Measurements from ENCODE around the gene SLC36A1. TPM values are rescaled to one million over a fixed set of nuclear protein-coding genes. Genes with fewer than 3 reads are reported as not detected.

Gene SLC36A1
- total RNA-seq, 6 donors from 2014 or later, result 9.5 to 49.2 (median 12.9) TPM

DNA sequence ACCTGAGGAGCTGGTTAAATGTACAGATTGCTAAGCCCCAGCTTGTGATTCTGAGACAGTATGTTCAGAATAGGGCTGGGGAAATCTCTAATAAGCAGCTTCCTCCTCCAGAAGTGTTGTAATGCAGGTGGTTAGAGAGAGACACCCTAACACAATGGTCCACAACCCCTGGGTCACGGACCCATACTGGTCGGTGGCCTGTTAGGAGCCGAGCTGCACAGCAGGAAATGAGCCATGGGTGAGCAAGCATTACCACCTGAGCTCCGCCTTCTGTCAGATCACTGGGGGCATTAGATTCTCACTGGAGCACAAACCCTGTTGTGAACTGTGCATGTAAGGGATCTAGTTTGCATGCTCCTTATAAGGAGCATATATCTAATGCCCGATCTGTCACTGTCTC, 61.8 kb downstream of the SLC36A1 start:
- Histone ChIP-seq H3K4me3 (no peak overlapping the region), H3K9me3 (no peaks in the 10 kb centered on the region), H3K36me3 (no peaks in the 10 kb centered on the region), H3K27ac (no peak overlapping the region), H3K27me3 (no peaks in the 10 kb centered on the region), H3K4me1 (no peaks in the 10 kb centered on the region)
- WGBS, 2 donors, result 72 to 85% methylated on average over 2 to 5 of the region's 5 CpGs
- TF ChIP-seq CTCF (IDR thresholded peaks at IDR 0.05), result no peak
- no peak for ATAC-seq (ENCODE audit: low FRiP score in 2 of 2)
- no peak for DNase-seq

DNA sequence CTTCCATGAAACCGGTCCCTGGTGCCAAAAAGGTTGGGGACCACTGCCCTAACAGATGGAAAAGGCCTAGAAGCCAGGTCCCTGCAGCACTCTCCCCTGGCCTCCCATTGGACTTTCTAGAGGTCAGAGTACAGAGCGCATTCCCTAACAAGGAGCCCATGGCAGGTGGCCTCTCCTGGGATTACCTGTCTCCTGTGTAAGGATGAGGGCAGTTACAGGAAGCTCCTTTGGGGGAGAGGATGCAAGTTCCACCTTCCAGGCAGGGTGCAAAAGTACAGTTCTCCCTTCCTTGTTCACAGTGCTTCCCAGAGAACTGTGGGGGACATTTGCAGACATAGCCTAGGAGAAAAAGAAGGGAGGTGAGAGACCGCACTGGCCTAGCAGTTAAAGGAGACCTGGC, 62.4 kb downstream of the SLC36A1 start:
- ATAC-seq (ENCODE audit: low FRiP score in 2 of 2), result no peak
- 98% methylated on average over 3 of the region's 3 CpGs for WGBS, 2 donors

DNA sequence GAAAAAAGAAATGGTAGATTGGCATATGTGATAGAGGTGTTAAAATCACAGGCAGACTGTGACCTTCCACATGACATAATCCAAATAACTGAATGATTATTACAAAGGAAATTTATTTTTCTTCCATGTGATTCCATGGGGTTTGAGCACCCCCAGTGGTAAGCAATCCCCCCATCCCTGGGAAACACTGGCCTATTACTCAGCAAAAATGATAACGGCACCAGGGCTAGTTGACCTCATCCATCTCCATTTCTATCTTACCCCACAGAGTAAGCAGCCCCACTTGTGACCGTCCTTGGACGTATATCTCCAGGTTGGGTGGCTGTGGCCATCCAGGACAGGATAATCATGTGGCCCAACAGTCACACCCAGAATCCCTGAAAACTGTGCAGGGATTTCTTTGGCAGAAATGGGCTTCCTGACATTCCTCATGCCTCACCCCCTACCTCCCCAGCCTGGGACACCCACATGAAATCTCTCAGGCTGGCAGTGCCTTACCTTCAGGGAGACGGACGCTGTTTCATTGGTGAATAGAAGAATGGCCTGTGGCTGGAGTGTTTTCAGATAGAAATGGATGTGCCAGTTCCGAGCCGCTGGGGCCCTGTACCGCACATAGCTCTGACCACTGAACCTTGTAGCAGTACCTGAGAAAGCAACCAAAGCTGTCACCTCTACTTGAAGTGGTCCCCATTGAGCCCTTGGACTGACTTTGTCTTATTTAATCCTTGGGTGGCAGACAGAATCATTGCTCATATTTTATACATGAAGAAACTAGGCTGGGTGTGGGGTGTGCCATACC, 69.9 kb downstream of the SLC36A1 start:
- TF ChIP-seq POLR2AphosphoS5 (IDR thresholded peaks at IDR 0.05) (no peak), CTCF (IDR thresholded peaks at IDR 0.05) (no peak), POLR2A (IDR thresholded peaks at IDR 0.05) (no peak), EP300 (IDR thresholded peaks at IDR 0.05) (no peak)
- no peaks in the 10 kb centered on the region for H3K36me3 ChIP-seq

More for the DNA sequence above, 62.4 kb downstream of the SLC36A1 start:
- no peak for DNase-seq
- no peak overlapping the region for H3K27ac ChIP-seq
- H3K27me3 ChIP-seq, result no peaks in the 10 kb centered on the region
- H3K9me3 ChIP-seq, result no peaks in the 10 kb centered on the region
- no peak overlapping the region for H3K4me3 ChIP-seq
- no peaks in the 10 kb centered on the region for H3K4me1 ChIP-seq
- H3K36me3 ChIP-seq, result no peaks in the 10 kb centered on the region
- TF ChIP-seq POLR2AphosphoS5 (IDR thresholded peaks at IDR 0.05) (no peak), POLR2A (IDR thresholded peaks at IDR 0.05) (no peak), CTCF (IDR thresholded peaks at IDR 0.05) (no peak), EP300 (IDR thresholded peaks at IDR 0.05) (no peak)

DNA sequence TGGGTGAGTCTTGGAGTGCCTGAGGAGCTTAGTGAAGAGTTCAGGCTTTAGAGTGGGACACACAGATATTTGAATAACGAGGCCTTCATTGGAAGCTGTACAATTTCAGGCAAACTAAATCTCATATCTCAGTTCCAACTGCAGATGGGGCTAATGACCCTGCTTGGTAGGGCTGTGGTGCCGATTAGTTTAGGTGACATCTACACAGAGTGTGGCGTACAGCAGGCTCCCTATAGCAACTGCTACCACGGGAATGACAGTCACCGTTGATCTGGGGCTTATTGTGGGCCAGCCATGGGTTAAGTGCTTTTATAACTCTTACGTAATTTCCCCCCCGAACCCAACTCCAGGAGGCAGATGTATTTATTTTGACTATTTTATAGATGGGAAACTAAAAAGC, 72.9 kb downstream of the SLC36A1 start:
- ATAC-seq (ENCODE audit: low FRiP score in 2 of 2) (no peak), DNase-seq (no peak)
- H3K27me3 ChIP-seq, result no peaks in the 10 kb centered on the region
- TF ChIP-seq POLR2A (IDR thresholded peaks at IDR 0.05), result no peak
- TF ChIP-seq EP300 (IDR thresholded peaks at IDR 0.05), result no peak
- no peak for TF ChIP-seq CTCF (IDR thresholded peaks at IDR 0.05)
- no peak for TF ChIP-seq POLR2AphosphoS5 (IDR thresholded peaks at IDR 0.05)
- 58 to 63% methylated on average over 7 of the region's 7 CpGs for WGBS, 2 donors
- no peak overlapping the region for H3K4me3 ChIP-seq
- no peaks in the 10 kb centered on the region for H3K9me3 ChIP-seq
- H3K4me1 ChIP-seq, result no peaks in the 10 kb centered on the region
- no peaks in the 10 kb centered on the region for H3K36me3 ChIP-seq
- H3K27ac ChIP-seq, result no peak overlapping the region

More for the DNA sequence above, 69.9 kb downstream of the SLC36A1 start:
- no peaks in the 10 kb centered on the region for H3K27me3 ChIP-seq
- ATAC-seq (ENCODE audit: low FRiP score in 2 of 2) (no peak), DNase-seq (no peak)
- H3K27ac ChIP-seq, result no peak overlapping the region
- H3K9me3 ChIP-seq, result no peaks in the 10 kb centered on the region
- H3K4me3 ChIP-seq, result no peak overlapping the region
- no peaks in the 10 kb centered on the region for H3K4me1 ChIP-seq
- WGBS, 2 donors, result 89 to 94% methylated on average over 8 of the region's 8 CpGs

- Histone ChIP-seq H3K36me3 (no peaks in the 10 kb centered on the region), H3K4me1 (no peaks in the 10 kb centered on the region), H3K4me3 (no peak overlapping the region), H3K27me3 (no peaks in the 10 kb centered on the region), H3K9me3 (no peaks in the 10 kb centered on the region), H3K27ac (no peak overlapping the region)
- no peak for ATAC-seq (ENCODE audit: low FRiP score in 2 of 2)
- WGBS, 2 donors, result 74 to 80% methylated on average over 5 of the region's 5 CpGs
- DNase-seq, result no peak
- TF ChIP-seq POLR2A (IDR thresholded peaks at IDR 0.05) (no peak), EP300 (IDR thresholded peaks at IDR 0.05) (no peak), POLR2AphosphoS5 (IDR thresholded peaks at IDR 0.05) (no peak), CTCF (IDR thresholded peaks at IDR 0.05) (no peak)
These were observed 74.8 kb downstream of the SLC36A1 start for GRCh38 chr5:151522226-151522625.
